NCI-H2081 treated with DMSO at 0.1 percent for 48 hours (cell line): Measurements from ENCODE around the gene RXRA.

ENCODE experiments used
- DNase-seq: peaks from one replicate; lab custom pipeline; 2025; lab: John Stamatoyannopoulos, UW

The RXRA gene

DNA sequence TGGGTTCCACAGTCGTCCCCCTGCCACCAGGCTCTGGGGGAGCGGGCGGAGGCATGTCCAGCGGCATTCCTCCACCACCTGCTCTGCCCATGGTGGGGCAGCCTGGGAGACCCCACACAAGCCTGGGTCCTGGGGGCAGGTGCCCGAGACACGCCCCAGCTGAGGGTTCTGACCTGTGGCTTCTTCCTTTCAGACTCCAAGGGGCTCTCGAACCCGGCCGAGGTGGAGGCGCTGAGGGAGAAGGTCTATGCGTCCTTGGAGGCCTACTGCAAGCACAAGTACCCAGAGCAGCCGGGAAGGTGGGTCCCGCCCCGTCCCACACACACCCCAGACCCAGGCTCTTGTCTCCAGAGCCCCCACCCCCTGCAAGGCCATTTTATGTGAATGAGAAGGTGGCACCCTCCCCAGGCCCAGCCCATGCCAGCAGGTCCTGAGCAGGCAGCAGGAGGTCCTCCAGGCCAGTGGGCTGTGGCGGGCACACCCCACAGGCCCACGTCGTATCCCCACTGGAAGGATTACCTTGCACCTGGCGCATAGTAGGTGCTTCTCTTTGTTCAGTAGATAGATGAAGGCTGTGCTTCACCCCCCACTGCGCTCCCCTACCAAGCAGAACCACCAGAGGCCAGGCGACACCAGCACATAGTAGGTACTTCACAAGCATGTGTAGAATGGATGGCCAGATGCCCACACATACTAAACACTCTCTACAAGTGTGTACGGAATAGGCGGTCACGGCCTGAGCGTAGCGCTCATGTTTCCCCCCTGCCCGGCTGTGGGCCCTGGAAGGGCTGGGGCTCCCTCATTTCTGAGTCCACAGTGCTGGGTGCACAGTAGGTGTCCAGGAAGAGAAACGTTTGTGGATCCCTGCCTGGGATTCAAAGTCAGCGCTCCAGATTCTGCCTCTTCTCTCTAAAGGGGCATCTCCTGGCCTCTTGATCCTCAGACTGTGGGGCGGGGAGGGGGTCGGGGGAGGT lies 107.9 kb downstream of the RXRA start:
- DNase-seq: no peak

DNA sequence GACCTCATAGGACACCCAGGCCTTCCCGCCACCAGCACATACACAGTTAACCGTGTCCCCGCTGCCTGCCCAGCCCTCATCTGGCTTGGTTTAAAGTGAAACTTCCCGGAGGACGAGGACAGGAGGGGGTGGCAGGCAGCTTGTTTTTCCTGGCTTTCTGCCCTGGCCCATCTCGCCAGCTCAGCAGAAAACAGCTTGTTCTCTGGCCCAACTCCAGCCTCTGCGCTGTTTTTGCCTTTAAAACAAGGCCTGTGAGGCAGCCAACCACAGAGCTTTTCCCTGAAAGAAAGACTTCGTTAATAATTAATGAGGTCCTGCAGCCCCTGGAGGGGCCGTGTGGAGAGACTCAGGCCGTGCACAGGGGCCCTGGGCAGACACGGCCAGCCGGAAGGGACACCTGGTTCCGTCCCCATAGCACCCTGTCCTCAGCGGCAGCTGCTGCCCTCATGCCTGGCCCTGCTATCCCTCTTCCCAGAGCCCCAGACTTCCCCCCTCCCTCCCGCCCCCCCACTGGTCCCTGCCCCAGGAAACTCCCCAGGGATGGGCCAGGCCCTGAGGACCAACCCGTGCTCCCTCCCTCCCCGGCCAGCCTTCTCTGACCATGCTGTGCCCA lies 108.7 kb downstream of the RXRA start:
- no peak for DNase-seq

DNA sequence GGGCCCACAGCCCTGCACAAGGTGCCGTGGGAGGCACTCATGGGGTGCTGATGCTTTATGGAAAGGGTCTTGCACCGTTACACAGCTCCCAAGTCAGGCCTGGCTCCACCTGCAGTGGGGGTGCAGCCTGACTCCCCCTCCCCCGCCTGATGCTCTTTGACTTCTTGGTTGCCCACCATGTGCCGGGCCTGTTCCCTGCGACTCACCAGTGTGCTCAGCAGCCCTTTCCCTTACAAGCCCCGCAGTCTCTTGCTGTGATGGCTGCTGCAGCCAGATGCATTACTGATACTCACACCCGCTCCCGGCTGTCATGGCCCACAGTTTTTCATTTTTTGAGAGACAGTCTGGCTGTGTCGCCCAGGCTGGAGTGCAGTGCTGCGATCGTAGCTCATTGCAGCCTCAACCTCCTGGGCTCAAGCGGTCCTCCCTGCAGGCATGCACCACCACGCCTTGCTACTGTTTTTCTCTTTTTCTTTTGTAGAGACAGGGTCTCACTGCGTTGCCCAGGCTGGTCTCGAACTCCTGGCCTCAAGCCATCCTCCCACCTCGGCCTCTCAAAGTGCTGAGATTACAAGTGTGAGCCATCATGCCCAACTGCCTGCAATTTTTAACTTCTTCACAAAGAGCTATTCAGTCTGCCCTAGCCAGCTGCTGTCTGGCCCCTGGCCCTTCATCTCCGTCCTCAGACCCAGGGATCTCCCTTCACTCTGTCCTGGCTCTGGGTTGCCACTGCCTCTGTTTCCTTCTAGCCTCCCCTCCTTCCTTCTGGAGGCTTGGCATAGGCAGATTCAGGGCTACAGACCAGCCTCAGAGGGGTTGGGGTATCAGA lies 109.5 kb downstream of the RXRA start:
- no peak for DNase-seq

DNA sequence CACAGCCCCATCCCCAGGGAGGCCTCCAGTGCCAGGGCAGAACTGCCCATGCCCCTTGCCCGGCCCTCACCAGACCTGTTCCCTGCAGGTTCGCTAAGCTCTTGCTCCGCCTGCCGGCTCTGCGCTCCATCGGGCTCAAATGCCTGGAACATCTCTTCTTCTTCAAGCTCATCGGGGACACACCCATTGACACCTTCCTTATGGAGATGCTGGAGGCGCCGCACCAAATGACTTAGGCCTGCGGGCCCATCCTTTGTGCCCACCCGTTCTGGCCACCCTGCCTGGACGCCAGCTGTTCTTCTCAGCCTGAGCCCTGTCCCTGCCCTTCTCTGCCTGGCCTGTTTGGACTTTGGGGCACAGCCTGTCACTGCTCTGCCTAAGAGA lies 110.1 kb downstream of the RXRA start:
- no peak for DNase-seq

DNA sequence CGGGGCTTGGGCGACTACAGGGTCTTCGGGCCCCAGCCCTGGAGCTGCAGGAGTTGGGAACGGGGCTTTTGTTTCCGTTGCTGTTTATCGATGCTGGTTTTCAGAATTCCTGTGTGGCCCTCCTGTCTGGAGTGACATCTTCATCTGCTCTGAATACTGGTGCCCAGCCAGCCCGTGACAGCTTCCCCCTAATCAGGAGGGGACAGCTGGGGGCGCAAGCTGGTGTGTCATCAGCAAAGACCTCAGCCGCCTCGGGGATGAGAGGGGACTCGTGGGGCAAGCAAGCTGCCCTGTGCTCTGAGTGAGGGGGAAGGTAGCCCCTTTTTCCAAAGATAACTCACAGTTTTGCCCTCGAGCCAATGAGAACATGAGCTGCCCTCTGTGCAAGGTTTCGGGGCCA lies 110.7 kb downstream of the RXRA start:
- no peak for DNase-seq

DNA sequence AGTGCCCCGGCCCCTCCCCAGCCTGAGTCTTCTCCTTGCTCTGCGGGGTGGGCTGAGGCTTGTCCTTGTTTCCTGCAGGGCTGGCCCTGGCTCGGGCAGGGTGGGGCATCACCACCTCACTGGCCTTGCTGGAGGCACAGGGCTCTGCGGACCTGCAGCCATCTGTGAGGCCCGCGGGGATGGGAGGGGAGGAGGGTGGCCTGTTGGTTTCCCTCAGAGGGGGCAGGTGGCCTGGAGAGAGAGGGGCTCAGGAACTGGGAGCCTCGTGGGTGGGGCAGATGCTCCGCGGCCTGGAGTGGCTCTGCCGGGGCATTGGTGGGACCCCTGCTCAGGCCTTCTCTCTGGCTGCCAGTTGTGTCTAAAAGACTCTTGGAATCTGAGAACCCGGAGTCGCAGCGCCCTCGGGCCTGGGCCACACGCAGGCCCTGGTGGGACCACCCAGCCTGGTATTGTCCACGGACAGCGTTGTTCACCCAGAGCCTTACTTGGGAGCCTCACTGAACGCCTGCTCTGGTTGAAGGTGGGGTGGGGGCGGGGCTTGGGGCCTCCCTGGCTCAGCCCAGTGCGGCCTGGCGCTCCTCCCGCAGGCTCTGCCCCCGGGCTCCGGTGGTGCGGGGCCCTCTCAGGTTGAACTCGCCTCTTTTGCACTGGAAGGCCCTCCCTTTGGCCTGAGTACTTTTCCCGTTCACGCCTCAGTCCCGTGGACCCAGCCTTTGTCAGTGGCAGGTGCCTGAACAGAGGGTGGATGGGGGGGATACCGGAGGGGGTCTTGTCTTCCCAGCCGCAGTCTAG lies 111.3 kb downstream of the RXRA start:
- no peak for DNase-seq

DNA sequence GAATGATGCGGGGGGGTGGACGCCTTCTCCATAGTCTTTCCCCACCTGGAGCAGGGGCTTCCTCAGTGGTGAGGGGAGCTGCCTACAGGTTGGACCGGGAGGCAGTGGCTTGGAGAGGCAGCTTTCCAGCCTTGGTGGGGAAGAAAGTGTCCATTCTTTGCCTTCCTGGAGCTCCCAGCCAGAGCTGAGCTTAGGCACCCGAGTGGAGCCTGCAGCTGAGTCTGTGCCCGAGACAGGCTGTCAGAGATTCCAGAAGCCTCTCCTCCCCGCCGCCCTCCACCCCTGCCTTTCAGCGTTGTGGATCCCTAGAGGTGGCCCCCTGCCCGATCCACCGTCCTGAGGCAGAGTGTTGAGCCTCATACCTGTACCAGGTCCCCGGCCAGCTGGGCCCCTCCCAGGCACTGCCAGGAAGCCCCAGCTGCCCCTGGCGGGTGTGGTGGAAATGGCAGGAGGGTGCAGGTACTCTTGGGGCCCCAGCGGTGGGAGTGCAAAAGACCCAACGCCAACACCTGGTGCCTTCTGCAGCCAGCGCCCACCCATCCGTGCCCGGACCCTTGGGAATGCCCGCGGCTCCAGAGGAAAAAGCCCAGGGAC lies 112.0 kb downstream of the RXRA start:
- no peak for DNase-seq

DNA sequence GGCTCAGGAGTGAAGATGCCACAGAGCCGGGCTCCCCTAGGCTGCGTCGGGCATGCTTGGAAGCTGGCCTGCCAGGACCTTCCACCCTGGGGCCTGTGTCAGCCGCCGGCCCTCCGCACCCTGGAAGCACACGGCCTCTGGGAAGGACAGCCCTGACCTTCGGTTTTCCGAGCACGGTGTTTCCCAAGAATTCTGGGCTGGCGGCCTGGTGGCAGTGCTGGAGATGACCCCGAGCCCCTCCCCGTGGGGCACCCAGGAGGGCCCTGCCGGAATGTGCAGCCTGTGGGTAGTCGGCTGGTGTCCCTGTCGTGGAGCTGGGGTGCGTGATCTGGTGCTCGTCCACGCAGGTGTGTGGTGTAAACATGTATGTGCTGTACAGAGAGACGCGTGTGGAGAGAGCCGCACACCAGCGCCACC lies 113.1 kb downstream of the RXRA start:
- no peak for DNase-seq

DNA sequence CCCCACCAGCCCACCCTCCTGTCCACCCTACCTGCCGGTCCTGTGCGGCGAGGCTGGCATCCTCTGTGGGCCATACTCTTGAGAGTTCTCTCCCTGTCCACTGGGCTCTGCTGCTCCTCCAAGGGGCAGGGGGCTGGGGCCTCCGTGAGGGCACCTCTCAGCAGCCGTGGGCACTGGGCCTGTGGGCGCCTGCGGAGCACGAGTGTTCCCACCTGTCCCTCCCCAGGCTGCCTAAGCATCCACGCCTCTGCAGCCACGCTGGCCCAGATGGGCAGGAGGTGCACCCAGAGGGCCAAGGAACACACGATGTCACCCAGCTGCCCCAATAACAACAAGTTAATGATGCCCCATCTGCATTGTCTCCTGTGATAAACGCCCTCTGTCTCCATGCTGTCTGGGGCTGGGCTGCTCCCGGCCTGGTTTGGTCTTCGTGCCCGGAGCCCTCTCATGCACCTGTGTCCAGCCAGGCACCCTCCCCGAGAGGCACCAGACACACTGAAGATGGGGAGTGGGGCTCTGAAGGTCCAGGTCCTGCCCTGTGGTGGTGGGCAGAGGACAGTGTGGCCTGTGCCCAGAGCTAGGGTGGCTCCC lies 114.5 kb downstream of the RXRA start:
- no peak for DNase-seq

DNA sequence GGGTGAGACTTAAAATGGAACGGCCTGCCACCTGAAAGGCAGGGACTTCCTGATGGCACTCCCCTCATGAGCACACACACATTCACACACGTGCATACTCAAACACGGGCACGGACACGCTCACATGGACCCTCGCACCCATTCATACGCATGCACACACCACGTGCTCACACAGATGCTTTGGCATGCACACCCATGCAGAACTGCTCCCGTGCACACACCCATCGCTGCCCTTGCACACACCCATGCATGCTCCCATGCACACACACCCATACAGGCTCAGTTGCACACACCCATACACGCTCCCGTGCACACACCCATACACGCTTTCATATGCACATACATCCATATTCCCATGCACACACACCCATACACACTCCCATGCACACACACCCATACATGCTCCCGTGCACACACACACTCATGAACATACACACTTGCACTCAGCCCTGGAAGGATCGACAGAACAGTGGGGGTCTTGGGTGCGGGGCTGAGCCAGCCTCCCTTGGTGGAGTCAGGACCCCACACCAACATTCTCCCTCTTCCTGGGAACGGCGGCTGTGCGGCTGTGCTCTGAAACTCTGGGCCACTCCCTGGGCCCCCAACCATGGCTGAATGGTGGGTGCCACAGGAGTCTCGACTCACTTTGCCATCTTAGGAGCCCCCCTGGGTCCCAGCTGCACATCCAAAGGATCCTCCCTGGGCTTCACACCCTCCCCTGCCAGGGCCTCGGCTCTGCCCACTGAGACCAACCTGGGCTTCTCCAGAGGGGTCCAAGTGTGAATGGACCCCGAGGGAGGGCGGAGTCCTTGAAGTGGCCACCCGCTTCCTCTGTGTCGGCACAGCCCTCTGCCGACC lies 115.2 kb downstream of the RXRA start:
- DNase-seq: no peak

DNA sequence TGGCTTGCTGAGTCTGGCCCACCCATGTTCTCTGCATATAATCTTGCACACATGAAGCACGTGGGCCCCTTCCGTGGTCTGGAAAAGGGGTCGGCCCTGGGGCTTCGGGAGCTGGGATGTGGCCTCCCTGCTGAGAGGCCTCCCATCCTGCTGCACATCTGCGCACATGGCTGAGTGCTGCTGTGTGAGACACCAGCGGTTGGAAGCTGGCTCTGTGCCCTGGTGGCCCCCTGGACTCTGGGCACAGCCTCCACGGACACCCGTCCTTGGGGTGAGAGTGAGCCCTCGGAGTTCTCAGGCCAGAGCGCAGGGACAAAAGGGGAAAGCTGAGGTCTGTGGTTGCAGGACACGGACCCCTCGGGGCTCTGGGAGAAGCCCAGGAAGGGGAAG lies 115.8 kb downstream of the RXRA start:
- no peak for DNase-seq

DNA sequence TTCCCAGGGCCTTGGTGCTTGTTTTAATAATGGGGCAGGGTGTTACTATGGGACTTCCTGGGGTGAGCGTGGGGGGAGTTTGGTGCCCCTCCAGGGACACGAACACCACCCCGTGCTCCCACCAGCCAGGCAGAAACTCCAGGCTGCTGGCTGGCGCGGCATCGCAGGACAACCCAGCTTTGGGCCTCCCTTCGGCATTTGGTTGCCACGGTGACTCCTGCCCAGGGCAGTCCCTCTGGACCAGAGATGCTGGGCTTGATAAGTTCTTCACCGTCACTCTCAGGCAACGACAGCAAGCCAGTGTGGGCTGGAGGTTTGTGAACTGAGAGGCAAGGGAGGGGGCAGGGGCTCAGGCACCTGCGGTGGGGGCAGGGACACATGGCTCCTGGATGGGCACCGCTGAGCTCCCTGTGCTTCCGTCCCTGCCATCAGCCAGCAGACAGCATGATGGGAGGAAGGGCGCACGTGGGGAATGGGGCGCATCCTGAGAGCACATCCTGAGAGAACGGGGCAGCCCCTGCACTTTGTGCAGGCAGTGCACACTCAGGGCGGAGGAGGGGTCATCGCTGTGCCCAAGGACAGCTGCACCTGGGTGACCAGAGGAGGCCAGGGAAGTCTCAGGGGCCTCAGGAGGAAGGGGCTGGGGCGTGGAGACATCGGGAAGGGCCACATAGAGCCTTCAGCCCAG lies 116.4 kb downstream of the RXRA start:
- no peak for DNase-seq

DNA sequence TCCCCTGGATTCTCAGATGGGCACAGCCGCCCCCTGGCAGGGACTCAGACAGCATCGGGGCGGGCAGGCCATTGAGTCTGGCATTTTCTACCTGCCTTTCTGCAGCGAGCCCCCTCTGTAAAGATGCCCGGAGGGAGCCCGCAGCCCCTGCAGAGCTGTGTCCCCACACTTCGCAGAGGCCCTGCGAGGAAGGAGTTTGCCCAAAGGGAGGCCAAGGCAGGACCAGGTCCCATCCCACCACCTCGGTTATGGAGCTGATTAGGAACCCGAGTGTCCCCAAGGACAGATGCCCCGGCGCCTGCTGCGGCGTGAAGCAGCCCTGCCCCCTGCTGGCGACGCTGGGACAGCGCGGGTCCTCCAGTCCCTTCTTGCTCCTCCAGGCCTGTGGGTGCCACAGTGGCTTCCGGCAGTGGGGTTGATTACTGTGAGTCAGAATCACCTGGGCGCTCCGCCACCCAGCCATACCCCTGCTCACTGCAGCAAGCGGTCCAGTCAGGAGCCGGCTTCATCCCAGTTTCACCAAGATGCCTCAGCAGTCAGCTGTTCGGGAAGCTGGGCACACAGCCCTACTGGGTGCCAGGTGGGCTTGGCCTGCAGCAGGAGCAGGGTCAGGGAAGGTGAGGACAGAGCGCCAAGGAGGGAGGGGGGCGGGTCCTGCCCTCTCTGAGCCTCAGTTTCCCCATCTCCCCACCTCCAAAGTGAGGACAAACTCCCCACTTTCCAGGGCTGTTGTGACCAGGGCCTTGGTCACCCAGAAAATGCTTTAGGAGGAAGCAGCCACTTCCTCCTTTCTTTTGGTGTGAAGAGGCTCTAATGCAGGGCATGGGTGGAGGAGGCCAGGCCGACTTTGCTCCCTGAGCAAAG lies 117.2 kb downstream of the RXRA start:
- DNase-seq: no peak

DNA sequence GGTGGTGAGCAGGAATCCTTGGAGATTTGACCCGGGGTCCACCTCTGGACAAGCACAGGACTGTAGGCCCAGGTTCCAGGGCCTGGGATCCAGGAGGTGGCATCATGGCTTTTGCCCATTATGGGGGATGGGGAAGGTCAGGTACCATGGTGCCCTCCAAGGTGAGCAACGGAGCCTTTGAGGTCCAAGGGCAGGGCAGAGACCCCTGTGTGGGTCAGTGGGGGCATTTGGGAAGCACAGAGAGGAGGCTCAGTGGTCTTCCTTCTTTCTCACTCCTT lies 117.7 kb downstream of the RXRA start:
- DNase-seq: no peak

DNA sequence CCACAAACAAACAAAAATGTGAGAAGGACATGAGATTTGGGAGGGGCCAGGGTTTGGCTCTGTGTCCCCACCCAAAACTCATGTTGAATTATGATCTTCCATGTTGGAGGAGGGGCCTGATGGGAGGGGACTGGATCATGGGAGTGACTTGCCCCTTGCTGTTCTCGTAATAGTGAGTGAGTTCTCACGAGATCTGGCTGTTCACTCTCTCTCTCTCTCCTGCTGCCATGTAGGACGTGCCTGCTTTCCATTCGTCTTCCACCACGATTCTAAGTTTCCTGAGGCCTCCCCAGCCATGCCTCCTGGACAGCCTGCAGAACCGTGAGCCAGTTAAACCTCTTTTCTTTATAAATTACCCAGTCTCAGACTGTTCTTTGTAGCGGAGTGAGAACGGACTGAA lies 118.7 kb downstream of the RXRA start:
- DNase-seq: no peak

DNA sequence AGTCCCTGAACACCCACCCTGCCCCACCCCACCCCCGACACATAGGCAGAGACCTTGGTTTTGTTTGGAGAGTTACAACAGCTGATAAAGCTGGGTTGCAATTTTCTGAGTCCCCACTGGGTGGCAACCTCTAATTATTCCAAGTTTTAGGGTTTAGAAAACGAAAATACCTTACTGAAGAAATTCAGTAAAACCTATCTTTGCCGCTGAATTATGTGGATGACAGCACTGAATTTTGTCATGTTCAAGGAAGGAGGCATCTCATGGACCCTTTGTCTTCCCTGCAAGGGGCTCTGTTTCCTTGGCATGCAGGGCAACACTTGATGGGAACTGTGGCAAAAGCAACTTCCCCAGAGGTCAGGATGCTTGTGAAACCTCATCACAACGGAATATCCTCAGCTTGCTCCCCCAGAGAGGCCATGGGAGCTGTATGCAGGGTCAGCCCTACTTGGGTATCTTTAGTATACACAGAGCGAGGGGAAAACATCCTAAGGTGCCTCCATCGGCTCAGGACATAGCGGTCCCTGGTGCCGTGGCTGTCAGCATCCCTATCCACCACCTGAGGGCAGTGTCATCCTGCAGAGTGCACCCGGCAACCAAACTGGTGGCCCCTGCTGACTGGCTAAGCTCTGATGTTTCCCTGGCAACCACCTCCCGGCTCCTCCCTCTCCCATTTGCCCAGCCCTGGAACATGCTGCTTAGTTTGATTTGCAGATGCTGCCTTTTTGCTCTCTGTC lies 123.1 kb downstream of the RXRA start:
- no peak for DNase-seq

DNA sequence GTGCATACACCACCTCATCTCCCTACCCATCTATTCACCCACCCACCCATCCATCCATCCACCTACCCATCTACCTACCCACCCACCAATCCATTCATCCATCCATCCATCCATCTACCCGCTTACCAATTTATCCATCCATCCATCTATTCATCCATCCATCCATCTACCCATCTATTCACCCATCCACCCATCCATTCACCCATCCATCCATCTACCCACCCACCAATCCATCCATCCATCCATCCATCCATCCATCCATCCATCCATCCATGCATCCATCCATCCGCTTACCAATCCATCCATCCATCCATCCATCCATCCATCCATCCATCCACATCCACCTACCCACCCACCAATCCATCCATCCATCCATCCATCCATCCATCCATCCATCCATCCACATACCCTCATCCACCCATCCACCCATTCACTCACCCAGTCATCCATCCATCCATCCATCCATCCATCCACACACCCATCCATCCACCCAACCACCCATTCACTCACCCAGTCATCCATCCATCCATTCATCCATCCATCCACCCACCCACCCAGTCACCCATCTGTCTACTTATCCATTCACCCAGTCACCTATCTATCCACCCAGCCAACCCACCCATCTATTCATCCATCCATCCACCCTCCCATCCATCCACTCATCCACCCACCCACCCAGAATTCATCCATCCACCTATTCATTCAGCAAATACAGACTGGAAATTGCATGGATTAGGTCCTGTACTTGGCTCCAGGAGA lies 125.6 kb downstream of the RXRA start:
- no peak for DNase-seq
